Stimulated activated CD8-positive, alpha-beta memory T cell treated with anti-CD3 and anti-CD28 coated beads, Interleukin-15, amount 100 ng/mL, for 1 hour (primary cell): ENCODE results near the gene KLF12.

Source experiments
- DNase-seq: peaks from one replicate; pipeline ENCODE4 v3.0.0-alpha.2; 2020; ENCODE audit warnings: low read depth

KLF12 gene

GRCh38 chr13:74103970-74104555 lies 30.1 kb downstream of the KLF12 start:
- DNase-seq: no peak

DNA sequence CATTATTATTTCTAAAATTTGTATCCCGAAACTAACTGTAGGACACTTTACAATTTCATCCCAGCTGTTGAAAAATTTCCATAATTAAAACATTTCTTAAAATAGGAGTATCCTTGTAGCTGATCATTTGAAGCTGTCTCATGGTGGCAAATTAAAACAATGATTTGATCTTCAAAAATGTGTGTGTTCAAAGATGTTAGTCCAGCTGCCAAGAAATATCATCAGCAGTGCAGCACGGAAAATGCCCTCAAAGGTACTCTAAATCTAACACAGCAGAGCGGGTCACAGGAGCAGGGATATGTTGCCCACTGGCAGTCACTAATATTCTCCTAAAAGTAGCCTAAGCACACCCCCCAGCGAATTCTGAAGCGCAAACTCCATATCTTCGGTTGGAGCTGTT lies 31.0 kb downstream of the KLF12 start:
- no peak for DNase-seq

DNA sequence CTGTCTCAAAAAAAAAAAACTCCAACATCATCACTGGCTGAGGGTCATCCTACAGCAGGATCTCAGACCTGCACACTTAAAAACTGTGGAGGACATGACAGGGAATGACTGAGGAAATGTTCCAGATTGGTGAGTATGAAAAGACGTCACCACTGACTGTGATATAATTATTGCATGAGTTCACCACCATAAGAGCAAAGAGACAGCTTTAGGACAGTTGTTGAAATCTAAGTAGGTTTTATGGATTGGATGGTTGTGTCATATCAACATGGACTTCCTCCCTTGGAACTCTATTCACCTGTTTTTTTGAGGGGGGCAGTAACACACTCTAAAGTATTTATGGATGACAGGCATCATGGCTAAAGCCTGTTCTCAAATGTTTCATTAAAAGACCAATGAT lies 31.5 kb downstream of the KLF12 start:
- no peak for DNase-seq

- no peak for DNase-seq
Measured at GRCh38 chr13:74101436-74101835, 32.8 kb downstream of the KLF12 start.

DNA sequence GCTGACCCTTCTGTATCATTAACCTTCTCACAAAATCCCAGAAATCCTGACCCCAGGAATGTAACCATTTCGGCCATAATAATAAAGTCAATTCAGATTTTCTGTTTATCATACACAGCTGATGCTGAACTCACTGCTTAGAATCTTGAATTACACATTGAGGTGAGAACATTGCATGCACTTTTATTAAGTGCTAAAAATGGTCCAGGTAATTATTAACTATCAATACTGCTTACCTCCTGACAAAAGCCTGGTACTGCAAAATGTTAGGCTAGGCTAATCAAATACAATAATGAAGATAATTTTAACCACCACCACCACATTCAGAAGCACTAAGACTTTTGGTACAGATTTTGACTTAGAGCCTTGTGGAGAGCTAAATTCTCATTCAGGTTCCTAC lies 36.1 kb downstream of the KLF12 start:
- no peak for DNase-seq

GRCh38 chr13:74097116-74097515 lies 37.1 kb downstream of the KLF12 start:
- DNase-seq: no peak

- no peak for DNase-seq
Measured at GRCh38 chr13:74093691-74094090, 40.5 kb downstream of the KLF12 start.

DNA sequence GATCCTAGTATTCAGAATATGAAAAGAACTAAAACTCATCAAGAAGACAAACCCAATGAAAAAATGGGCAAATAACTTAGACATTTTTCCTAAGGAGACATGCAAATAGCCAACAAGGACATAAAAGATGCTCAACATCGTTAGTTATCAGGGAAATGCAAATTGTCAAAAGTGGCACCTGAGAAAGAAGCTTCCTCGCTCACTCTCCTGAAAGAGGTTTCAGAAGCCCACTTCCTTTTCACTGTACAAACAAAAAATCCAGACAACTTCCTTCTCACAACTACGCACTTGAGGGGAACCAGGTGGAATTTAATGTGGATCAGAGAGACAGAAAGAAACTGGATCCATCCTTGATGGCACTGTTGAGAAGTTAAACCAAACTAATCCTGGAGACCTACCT lies 41.5 kb downstream of the KLF12 start:
- no peak for DNase-seq

GRCh38 chr13:74090869-74091605 lies 43.2 kb downstream of the KLF12 start:
- DNase-seq: no peak

- DNase-seq: no peak
Measured at GRCh38 chr13:74090397-74090796, 43.8 kb downstream of the KLF12 start.

DNA sequence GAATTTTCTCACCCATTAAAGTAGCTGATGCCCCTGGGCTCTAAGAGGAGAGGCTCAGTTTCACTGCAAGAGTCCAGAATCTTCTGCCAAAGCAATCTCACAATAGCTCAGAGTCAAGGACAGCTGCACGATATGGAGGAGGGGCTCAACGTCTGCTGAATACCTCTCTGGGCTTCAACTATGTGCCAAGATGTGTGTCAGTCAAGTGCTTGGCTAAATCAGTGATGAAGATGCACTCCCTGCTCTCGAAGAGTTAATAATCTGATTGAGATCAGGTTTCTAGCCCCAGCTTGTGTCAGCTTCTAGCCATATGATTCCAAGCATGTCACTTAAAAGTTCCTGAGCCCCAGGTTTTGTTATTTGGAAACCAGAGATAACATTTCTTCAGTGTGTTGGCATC lies 46.8 kb downstream of the KLF12 start:
- no peak for DNase-seq
